ENCODE results near the gene STOM. TPM values are rescaled to one million over a fixed set of nuclear protein-coding genes. Genes with fewer than 3 reads are reported as not detected.
A peak's percentile ranks its signal among the peaks of the same experiment; 100 is the strongest.

STOM gene
- total and polyA plus RNA-seq, 5 donors, result 146 to 246 (median 153) TPM

DNA sequence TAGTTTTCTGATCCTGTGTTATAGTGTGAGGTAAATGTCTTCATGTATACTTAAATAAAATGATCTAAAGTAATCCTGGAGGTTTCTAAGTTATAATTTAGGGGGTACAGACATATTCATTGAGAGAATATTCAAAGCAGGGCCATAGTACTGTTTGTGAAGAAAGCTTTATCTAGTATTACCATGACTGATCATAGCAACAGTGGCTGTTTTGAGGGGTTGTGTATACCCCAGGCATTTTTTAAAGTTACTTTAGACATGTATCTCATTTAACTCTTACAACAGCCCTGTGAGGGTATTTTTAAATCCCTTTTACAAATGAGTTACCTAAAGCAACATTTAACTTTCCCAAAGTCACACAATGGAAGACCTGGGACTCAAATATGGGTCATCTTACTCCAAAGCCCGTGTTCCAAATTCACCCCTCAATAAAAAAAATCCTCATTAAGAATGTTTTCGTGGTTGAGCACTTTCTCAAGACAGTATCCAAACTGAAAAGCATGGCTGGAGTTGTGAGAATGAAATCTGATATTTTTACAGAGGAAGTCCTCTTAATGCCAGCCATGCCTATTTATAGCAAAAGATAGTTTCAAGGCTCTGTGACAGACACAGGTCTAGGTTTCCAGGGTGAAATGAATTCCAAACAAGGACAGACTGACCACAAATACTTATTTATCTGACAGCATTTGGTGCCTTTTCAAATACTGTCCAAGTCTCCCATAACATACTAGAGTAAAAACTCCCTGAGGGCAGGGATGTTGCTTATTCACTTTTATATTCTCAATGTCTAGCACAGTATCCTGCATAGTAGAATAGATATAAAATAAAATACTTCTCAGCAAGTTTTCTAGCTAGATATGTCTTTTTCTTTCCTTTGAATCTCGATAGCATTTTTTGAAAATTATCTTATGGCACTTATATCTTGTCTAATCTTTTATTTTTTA is 10.4 kb downstream of the STOM start:
- intact Hi-C loops (cut with DNase I), result no loop called here
- H3K4me3 ChIP-seq (ENCODE audit: low read length), result no peak overlapping the region
- DNase-seq (no peak), ATAC-seq (peak in 1 of 2 donors; percentile 25)
- no peaks in the 10 kb centered on the region for H3K27me3 ChIP-seq (ENCODE audit: control insufficient read depth, insufficient read depth)
- no peaks in the 10 kb centered on the region for H3K9me3 ChIP-seq (ENCODE audit: control insufficient read depth, low read length)
- H3K27ac ChIP-seq (ENCODE audit: low read length), result peak overlapping the region; percentile 98
- WGBS, result 60% methylated on average over 3 of the region's 3 CpGs
- peaks cover 11% of the 10 kb centered on the region for H3K4me1 ChIP-seq (ENCODE audit: control insufficient read depth, insufficient read depth, low read length)

DNA sequence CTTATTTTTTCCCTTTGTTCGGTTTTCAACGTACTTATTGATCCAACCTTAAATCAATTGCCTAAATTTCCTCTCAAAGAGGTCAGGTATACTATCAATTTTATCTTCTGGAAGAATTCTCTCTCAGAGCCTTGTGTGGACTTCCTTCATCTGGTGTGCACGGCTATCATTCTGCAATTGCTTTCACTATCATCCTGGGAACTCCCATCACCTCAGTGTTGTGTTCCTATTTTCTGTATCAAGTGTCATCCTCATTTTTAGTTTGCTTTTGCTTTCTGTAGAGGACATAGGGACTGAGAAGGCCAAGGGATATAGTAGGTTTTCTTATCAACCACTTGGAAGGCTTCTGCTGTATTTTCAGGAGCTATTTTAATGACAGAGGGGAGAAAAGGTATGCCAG is 11.3 kb downstream of the STOM start:
- H3K27me3 ChIP-seq (ENCODE audit: control insufficient read depth, insufficient read depth), result no peaks in the 10 kb centered on the region
- H3K9me3 ChIP-seq (ENCODE audit: control insufficient read depth, low read length), result no peaks in the 10 kb centered on the region
- no peak for ATAC-seq
- peaks cover 11% of the 10 kb centered on the region for H3K4me1 ChIP-seq (ENCODE audit: control insufficient read depth, insufficient read depth, low read length)
- intact Hi-C loops (cut with DNase I), result no loop called here
- WGBS, result 47% methylated on average over 3 of the region's 3 CpGs
- no peak overlapping the region for H3K4me3 ChIP-seq (ENCODE audit: low read length)
- no peak for DNase-seq
- H3K27ac ChIP-seq (ENCODE audit: low read length), result peak overlapping the region; percentile 98

DNA sequence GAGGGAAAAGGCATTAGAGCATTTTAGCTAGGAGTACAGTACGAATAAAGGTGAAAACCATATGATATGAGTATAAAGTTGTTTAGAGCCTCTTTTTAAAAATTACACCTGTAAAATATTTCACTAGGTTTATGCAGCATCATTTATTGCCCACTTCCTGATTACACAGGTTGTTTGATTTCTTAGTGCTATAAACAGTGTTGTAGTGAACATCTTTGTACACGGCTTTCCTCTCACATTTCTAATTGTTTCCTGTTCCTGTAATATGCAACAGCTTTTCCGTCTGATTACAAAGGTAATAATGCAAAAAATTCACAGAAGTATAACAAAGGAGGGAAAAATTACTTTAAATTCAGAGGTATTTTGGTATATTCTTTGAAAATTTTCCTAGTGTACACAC is 13.0 kb downstream of the STOM start:
- H3K4me1 ChIP-seq (ENCODE audit: control insufficient read depth, insufficient read depth, low read length), result peaks cover 11% of the 10 kb centered on the region
- no peaks in the 10 kb centered on the region for H3K27me3 ChIP-seq (ENCODE audit: control insufficient read depth, insufficient read depth)
- WGBS, result 65% methylated on average over 3 of the region's 3 CpGs
- intact Hi-C loops (cut with DNase I), result no loop called here
- H3K9me3 ChIP-seq (ENCODE audit: control insufficient read depth, low read length), result no peaks in the 10 kb centered on the region
- H3K4me3 ChIP-seq (ENCODE audit: low read length), result no peak overlapping the region
- peak overlapping the region; percentile 7 for H3K27ac ChIP-seq (ENCODE audit: low read length)
- no peak for ATAC-seq
- no peak for DNase-seq

DNA sequence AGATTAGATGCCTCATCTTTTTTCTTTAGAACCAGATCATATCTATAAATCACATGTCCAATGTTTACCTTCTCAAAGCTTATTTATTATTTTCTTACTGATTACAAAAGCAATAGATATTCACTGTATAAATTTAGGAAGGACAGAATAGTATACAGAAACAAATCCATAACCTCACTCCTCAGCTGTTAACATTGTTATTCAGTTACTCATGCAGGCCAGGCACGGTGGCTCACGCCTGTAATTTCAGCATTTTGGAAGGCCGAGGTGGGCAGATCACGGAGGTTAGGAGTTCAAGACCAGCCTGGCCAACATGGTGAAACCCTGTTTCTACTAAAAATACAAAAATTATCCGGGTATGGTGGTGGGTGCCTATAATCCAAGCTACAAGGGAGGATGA is 15.3 kb downstream of the STOM start:
- H3K4me3 ChIP-seq (ENCODE audit: low read length), result no peak overlapping the region
- intact Hi-C loops (cut with DNase I), result no loop called here
- peaks cover 15% of the 10 kb centered on the region for H3K4me1 ChIP-seq (ENCODE audit: control insufficient read depth, insufficient read depth, low read length)
- no peak for DNase-seq
- H3K27me3 ChIP-seq (ENCODE audit: control insufficient read depth, insufficient read depth), result no peaks in the 10 kb centered on the region
- no peaks in the 10 kb centered on the region for H3K9me3 ChIP-seq (ENCODE audit: control insufficient read depth, low read length)
- H3K27ac ChIP-seq (ENCODE audit: low read length), result peak overlapping the region; percentile 23
- no peak for ATAC-seq
- 66% methylated on average over 5 of the region's 5 CpGs for WGBS

DNA sequence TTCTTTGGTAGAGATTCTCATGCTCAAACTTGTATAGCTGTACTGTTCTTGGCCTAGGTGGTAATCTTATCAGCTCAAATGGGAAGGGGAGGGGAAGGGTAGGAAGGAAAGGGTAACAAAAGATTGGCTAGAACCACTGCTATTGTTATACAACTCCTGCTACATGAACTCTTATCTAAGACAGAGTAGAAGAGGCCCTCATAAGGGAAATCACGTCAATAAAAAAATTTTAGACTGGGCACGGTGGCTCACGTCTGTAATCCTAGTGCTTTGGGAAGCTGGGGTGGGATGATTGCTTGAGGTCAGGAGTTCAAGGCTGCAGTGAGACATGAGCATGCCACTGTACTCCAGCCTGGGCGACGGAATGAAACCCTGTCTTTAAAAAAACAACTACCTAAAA is 15.9 kb downstream of the STOM start:
- H3K27me3 ChIP-seq (ENCODE audit: control insufficient read depth, insufficient read depth), result no peaks in the 10 kb centered on the region
- no peak overlapping the region for H3K4me3 ChIP-seq (ENCODE audit: low read length)
- peak overlapping the region; percentile 72 for H3K27ac ChIP-seq (ENCODE audit: low read length)
- H3K4me1 ChIP-seq (ENCODE audit: control insufficient read depth, insufficient read depth, low read length), result peaks cover 15% of the 10 kb centered on the region
- no peaks in the 10 kb centered on the region for H3K9me3 ChIP-seq (ENCODE audit: control insufficient read depth, low read length)
- intact Hi-C loops (cut with DNase I), result no loop called here
- 31% methylated on average over 5 of the region's 5 CpGs for WGBS
- peak in 2 of 3 donors; percentile 46 to 59 for DNase-seq
- peak; percentile 78 to 92 for ATAC-seq

DNA sequence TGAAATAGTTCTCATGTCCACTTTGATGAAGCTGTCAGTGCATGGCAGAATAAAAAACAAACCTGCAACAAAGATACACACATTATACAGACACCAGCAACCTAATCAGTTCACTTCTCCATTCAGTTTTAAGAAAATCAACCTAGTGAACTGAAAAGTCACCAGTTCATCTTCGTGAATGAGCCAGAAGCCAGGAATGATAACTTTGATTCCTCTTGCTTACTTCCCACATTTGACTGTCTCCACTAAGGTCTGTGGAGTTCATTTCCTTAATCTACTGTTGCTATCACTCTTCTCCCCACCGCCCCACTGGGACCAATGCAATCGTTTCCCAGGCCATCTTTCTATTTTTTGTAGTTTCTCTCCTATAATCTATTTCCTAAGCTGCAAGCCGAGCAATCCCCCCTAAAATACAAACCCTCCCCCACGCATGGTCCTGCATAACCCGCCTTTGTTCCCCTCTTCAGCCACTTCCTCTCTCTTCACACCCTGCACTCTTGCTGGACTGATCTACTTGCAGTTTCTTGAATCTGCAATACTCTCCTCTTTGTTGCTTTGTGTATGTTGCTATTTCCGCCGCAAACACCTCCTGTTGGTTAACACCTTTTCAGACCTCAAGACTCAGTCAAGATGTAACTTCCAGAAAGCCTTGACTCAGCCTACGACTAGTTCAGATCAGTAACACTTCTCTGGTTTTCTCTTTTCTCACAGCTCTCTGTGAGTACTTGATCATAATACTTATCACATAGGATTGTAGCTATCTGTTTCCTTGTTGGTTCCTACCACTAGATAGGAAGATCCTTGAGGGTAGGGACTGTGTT is 16.6 kb downstream of the STOM start:
- DNase-seq, result no peak
- peaks cover 13% of the 10 kb centered on the region for H3K4me1 ChIP-seq (ENCODE audit: control insufficient read depth, insufficient read depth, low read length)
- no peaks in the 10 kb centered on the region for H3K9me3 ChIP-seq (ENCODE audit: control insufficient read depth, low read length)
- peak overlapping the region; percentile 75 for H3K27ac ChIP-seq (ENCODE audit: low read length)
- intact Hi-C loops (cut with DNase I), result no loop called here
- peak; percentile 9 for ATAC-seq
- 39% methylated on average over 9 of the region's 9 CpGs for WGBS
- H3K27me3 ChIP-seq (ENCODE audit: control insufficient read depth, insufficient read depth), result no peaks in the 10 kb centered on the region
- H3K4me3 ChIP-seq (ENCODE audit: low read length), result no peak overlapping the region

DNA sequence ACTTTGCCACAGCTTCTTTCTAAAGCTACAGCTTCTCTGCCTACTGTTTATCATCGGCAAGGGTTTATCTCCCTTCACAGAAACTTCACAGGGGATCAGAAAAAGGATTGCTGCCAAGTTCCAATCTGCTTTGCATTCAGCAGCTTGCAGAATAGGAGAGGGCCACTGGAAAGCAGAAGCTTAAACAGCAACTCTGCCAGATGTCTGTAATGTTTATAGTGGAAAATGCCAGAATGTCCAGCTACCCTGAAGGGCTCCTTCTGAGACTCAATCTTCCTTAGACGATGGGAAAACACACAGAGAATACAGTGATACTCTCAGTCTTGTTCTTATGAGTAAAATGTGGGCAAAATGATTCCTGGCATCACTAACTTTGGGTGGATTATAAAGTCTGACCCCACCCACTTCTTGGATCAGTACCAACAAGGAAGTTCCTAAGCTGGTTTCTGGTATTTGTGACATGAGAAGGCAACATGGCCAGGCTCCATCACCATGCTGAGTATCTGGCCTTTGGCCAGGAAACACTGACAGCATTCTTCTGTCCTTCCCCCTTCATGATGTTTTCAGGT is 19.0 kb downstream of the STOM start:
- DNase-seq (peak; percentile 79 to 88 (median 82)), ATAC-seq (peak; percentile 71 to 74)
- no peaks in the 10 kb centered on the region for H3K27me3 ChIP-seq (ENCODE audit: control insufficient read depth, insufficient read depth)
- H3K4me1 ChIP-seq (ENCODE audit: control insufficient read depth, insufficient read depth, low read length), result peaks cover 13% of the 10 kb centered on the region
- no peaks in the 10 kb centered on the region for H3K9me3 ChIP-seq (ENCODE audit: control insufficient read depth, low read length)
- H3K4me3 ChIP-seq (ENCODE audit: low read length), result no peak overlapping the region
- peak overlapping the region; percentile 89 for H3K27ac ChIP-seq (ENCODE audit: low read length)
- 1% methylated on average over 2 of the region's 2 CpGs for WGBS
- intact Hi-C loops (cut with DNase I), result no loop called here

DNA sequence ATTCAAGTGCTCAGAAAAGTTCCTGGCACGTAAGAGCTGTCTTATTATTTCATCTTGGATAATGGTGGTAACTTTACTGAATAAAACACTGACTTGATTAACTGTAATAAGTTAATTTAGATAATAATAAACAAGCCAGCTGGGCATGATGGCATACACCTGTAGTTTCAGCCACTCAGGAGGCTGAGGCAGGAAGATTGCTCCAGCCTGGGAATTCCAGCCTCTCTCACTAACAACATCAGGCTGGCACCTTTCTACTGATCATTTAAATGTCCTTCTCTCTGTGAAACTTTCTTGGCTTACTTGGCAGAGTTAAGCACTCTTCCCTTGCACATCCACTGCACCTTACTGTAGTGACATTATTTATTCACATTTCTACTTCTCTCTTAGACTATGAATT is 20.0 kb downstream of the STOM start:
- H3K27me3 ChIP-seq (ENCODE audit: control insufficient read depth, insufficient read depth), result no peaks in the 10 kb centered on the region
- no peaks in the 10 kb centered on the region for H3K9me3 ChIP-seq (ENCODE audit: control insufficient read depth, low read length)
- H3K4me3 ChIP-seq (ENCODE audit: low read length), result no peak overlapping the region
- ATAC-seq, result no peak
- DNase-seq, result no peak
- intact Hi-C loops (cut with DNase I), result no loop called here
- peaks cover 13% of the 10 kb centered on the region for H3K4me1 ChIP-seq (ENCODE audit: control insufficient read depth, insufficient read depth, low read length)
- WGBS, result 74% methylated on average over 1 of the region's 1 CpG
- no peak overlapping the region for H3K27ac ChIP-seq (ENCODE audit: low read length)

DNA sequence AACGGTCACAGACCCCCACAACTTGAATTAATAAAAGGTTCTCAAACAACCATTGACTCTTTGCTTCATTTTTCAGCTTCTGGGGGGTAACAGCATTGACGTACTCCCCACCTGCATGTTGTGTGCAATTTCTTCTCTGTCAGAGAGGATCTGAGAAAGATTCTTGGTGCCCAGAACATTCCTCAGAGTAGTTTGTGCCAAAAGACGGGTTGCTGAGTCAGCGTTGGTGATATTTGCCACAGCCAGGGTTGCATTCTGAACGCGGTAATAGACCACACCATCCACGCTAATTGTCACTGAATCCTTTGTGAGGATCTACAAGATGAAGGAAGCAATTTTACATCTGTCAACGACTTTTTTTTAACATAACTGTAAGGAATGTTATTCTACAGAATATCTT is 21.0 kb downstream of the STOM start:
- Histone ChIP-seq H3K4me3 (ENCODE audit: low read length) (no peak overlapping the region), H3K27me3 (ENCODE audit: control insufficient read depth, insufficient read depth) (no peaks in the 10 kb centered on the region), H3K4me1 (ENCODE audit: control insufficient read depth, insufficient read depth, low read length) (peaks cover 10% of the 10 kb centered on the region), H3K27ac (ENCODE audit: low read length) (peak overlapping the region; percentile 37), H3K9me3 (ENCODE audit: control insufficient read depth, low read length) (no peaks in the 10 kb centered on the region)
- WGBS, result 52% methylated on average over 8 of the region's 8 CpGs
- ATAC-seq (no peak), DNase-seq (no peak)
- intact Hi-C loops (cut with DNase I), result no loop called here

DNA sequence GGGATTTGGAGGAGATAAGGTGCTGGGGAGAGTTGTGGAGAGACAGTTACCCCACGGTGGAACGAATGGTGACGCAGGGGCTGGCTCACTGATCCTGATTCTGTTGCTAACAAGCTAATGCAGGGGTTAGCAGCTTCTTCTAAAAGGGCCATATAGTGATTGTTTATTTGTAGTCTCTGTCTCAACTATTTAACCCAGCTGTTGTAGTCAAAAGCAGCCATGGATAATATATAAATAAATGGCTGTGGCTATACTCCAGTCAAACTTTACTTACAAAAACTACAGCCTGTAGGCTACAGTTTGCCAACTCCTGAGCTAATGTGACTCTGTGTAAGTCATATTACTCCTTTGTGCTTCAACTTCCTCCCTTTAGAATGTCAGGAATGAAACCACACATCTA is 21.8 kb downstream of the STOM start:
- ATAC-seq (no peak), DNase-seq (no peak)
- Histone ChIP-seq H3K27ac (ENCODE audit: low read length) (no peak overlapping the region), H3K27me3 (ENCODE audit: control insufficient read depth, insufficient read depth) (no peaks in the 10 kb centered on the region), H3K9me3 (ENCODE audit: control insufficient read depth, low read length) (no peaks in the 10 kb centered on the region), H3K4me1 (ENCODE audit: control insufficient read depth, insufficient read depth, low read length) (peaks cover 10% of the 10 kb centered on the region), H3K4me3 (ENCODE audit: low read length) (no peak overlapping the region)
- 62% methylated on average over 3 of the region's 3 CpGs for WGBS
- intact Hi-C loops (cut with DNase I), result no loop called here

DNA sequence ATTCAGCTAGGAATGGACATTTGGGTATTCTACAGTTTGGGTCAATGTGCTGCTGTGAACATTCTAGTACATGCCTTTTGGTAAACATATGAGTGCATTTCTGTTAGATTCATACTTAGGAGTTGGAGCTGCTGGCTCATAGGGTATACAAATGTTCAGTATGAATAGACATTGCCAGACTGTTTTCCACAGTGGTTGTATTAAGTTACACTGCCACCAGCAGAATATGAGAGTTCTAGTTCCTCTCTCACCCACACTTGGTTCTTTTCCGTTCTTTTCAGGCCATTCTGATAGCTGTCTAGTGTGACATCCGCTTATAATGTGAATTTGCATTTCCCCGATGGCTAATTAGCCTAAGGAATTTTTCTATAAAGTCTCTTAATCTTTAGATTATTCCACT is 25.0 kb downstream of the STOM start:
- DNase-seq (no peak), ATAC-seq (no peak)
- peaks cover 2% of the 10 kb centered on the region for H3K4me1 ChIP-seq (ENCODE audit: control insufficient read depth, insufficient read depth, low read length)
- H3K27ac ChIP-seq (ENCODE audit: low read length), result no peak overlapping the region
- 75% methylated on average over 3 of the region's 3 CpGs for WGBS
- no peaks in the 10 kb centered on the region for H3K27me3 ChIP-seq (ENCODE audit: control insufficient read depth, insufficient read depth)
- no peak overlapping the region for H3K4me3 ChIP-seq (ENCODE audit: low read length)
- H3K9me3 ChIP-seq (ENCODE audit: control insufficient read depth, low read length), result no peaks in the 10 kb centered on the region
- intact Hi-C loops (cut with DNase I), result no loop called here
